ENCODE results near the gene SLC35A3. TPM values are rescaled to one million over a fixed set of nuclear protein-coding genes. Genes with fewer than 3 reads are reported as not detected.
"Not testable (repeated sequence)": the region's sequence is repeated elsewhere in the genome, so short reads cannot be mapped to it uniquely, and the experiment has no call there.

The SLC35A3 gene
- total RNA-seq, 1 donor from 2014 or later: 16.5 TPM

GRCh38 chr1:99964806-99965205, 5.0 kb upstream of the SLC35A3 start:
- Mint-ChIP-seq H3K4me1 (ENCODE audit: low read depth) (peaks cover 11% of the 10 kb centered on the region), H3K4me3 (ENCODE audit: low read depth) (no peak overlapping the region), H3K27ac (no peak overlapping the region), H3K36me3 (ENCODE audit: insufficient read depth) (no peaks in the 10 kb centered on the region), H3K9me3 (ENCODE audit: low read depth) (no peaks in the 10 kb centered on the region), H3K27me3 (no peaks in the 10 kb centered on the region)
- TF ChIP-seq, protein P1, sequence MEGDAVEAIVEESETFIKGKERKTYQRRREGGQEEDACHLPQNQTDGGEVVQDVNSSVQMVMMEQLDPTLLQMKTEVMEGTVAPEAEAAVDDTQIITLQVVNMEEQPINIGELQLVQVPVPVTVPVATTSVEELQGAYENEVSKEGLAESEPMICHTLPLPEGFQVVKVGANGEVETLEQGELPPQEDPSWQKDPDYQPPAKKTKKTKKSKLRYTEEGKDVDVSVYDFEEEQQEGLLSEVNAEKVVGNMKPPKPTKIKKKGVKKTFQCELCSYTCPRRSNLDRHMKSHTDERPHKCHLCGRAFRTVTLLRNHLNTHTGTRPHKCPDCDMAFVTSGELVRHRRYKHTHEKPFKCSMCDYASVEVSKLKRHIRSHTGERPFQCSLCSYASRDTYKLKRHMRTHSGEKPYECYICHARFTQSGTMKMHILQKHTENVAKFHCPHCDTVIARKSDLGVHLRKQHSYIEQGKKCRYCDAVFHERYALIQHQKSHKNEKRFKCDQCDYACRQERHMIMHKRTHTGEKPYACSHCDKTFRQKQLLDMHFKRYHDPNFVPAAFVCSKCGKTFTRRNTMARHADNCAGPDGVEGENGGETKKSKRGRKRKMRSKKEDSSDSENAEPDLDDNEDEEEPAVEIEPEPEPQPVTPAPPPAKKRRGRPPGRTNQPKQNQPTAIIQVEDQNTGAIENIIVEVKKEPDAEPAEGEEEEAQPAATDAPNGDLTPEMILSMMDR (IDR thresholded peaks at IDR 0.05; ENCODE audit: unreplicated experiment): no peak
- DNase-seq (ENCODE audit: low spot score, unreplicated experiment): no peak

- H3K27ac Mint-ChIP-seq: no peak overlapping the region
- no peak for DNase-seq (ENCODE audit: low spot score, unreplicated experiment)
- no peaks in the 10 kb centered on the region for H3K9me3 Mint-ChIP-seq (ENCODE audit: low read depth)
- TF ChIP-seq, protein P1 (IDR thresholded peaks at IDR 0.05; ENCODE audit: unreplicated experiment): no peak
- no peaks in the 10 kb centered on the region for H3K27me3 Mint-ChIP-seq
- H3K4me3 Mint-ChIP-seq (ENCODE audit: low read depth): no peak overlapping the region
- H3K36me3 Mint-ChIP-seq (ENCODE audit: insufficient read depth): no peaks in the 10 kb centered on the region
- H3K4me1 Mint-ChIP-seq (ENCODE audit: low read depth): peaks cover 17% of the 10 kb centered on the region
Observed at GRCh38 chr1:99965646-99966375, 4.0 kb upstream of the SLC35A3 start.

DNA sequence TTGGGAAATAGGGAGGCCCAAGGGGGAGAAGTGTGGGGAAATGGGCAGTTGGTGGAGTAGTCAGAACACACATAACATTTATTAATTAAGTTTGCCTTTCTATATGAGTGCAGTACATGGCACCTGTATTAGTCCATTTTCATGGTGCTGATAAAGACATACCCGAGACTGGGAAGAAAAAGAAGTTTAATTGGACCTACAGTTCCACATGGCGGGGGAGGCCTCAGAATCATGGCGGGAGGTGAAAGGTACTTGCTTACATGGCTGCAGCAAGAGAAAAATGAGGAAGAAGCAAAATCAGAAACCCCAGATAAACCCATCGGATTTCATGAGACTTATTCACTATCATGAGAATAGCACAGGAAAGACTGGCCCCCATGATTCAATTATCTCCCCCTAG, 1.6 kb upstream of the SLC35A3 start:
- no peaks in the 10 kb centered on the region for H3K36me3 Mint-ChIP-seq (ENCODE audit: insufficient read depth)
- no peaks in the 10 kb centered on the region for H3K9me3 Mint-ChIP-seq (ENCODE audit: low read depth)
- peak overlapping the region; percentile 59 for H3K4me3 Mint-ChIP-seq (ENCODE audit: low read depth)
- TF ChIP-seq, protein P1 (IDR thresholded peaks at IDR 0.05; ENCODE audit: unreplicated experiment): no peak
- no peak overlapping the region for H3K27ac Mint-ChIP-seq
- peaks cover 19% of the 10 kb centered on the region for H3K4me1 Mint-ChIP-seq (ENCODE audit: low read depth)
- no peak for DNase-seq (ENCODE audit: low spot score, unreplicated experiment)
- H3K27me3 Mint-ChIP-seq: no peaks in the 10 kb centered on the region

DNA sequence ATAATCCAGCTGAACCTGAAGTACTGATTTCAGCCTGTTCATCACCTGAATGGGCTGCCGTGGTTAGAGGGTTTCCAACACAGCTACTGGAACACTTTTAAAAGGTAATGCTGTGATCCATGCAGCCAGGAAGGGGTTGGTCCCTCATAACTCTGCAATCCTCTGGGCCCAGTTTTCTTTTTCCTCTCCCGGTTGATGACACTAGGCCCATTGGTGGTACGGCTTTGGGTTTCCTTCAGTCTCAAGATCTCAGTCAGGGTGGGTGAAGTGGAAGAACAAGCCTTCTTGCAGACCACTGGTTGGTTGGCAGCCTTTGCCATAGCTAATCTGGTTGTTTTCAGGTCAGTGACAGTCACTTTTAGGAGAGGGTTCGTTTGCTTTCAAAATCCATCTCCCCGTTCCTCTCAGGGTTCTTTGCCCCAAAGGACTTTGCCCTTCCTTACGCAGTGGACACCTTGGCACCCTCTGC, 502 bp upstream of the SLC35A3 start:
- Mint-ChIP-seq H3K9me3 (ENCODE audit: low read depth) (no peaks in the 10 kb centered on the region), H3K4me3 (ENCODE audit: low read depth) (peak overlapping the region; percentile 99), H3K27ac (peak overlapping the region; percentile 90), H3K27me3 (no peaks in the 10 kb centered on the region), H3K36me3 (ENCODE audit: insufficient read depth) (no peaks in the 10 kb centered on the region), H3K4me1 (ENCODE audit: low read depth) (peaks cover 19% of the 10 kb centered on the region)
- DNase-seq (ENCODE audit: low spot score, unreplicated experiment): no peak
- TF ChIP-seq, protein P1 (IDR thresholded peaks at IDR 0.05; ENCODE audit: unreplicated experiment): no peak

DNA sequence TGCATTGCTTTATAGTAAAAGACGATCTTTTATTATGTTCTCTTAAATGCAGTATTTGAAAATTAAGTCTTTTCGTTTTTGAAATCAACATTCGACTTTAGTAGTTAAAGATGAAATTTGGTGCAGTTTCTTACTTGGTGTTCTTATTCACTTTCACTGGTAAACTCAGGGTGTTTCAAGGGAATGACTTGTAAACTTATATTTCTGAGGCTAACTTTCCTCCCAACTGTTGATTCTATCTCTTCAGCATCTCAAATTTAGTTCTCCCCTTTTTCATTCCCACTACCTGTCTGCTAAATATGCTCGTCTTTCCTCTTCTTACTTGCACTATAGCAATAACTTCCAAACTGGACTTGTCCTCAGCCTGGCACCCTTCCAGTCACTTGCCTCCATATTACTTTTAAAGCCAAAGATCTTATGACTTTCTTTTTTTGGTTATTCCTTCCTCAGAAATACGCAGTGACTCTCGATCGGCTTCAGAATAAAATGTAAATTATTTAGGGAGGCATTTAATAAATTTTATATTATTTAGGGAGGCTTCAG, 988 bp downstream of the SLC35A3 start:
- Mint-ChIP-seq H3K4me1 (ENCODE audit: low read depth) (peaks cover 16% of the 10 kb centered on the region), H3K27me3 (no peaks in the 10 kb centered on the region), H3K36me3 (ENCODE audit: insufficient read depth) (peaks cover 4% of the 10 kb centered on the region), H3K27ac (peak overlapping the region; percentile 93), H3K9me3 (ENCODE audit: low read depth) (no peaks in the 10 kb centered on the region), H3K4me3 (ENCODE audit: low read depth) (peak overlapping the region; percentile 99)
- TF ChIP-seq, protein P1 (IDR thresholded peaks at IDR 0.05; ENCODE audit: unreplicated experiment): no peak
- DNase-seq (ENCODE audit: low spot score, unreplicated experiment): no peak

DNA sequence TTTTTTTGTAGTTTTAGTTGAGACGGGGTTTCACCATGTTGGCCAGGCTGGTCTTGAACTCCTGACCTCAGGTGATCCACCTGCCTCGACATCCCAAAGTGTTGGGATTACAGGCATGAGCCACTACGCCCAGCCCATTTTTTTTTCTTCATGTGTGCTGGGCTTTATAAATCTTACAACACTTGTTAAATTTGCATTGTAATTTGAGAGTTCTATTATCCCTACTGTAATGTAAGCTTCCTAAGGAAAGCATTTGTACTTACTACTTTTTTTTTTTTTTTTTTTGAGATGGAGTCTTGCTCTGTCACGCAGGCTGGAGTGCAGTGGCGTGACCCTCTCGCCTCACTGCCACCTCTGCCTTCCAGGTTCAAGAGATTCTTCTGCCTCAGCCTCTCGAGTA, 2.3 kb downstream of the SLC35A3 start:
- H3K36me3 Mint-ChIP-seq (ENCODE audit: insufficient read depth); DNase-seq (ENCODE audit: low spot score, unreplicated experiment); H3K9me3 Mint-ChIP-seq (ENCODE audit: low read depth): not testable (repeated sequence)

More for the DNA sequence above, 2.3 kb downstream of the SLC35A3 start:
- not testable (repeated sequence) for H3K27me3 Mint-ChIP-seq, H3K27ac Mint-ChIP-seq
- Mint-ChIP-seq H3K4me3 (ENCODE audit: low read depth) (peak overlapping the region; percentile 24), H3K4me1 (ENCODE audit: low read depth) (peaks cover 13% of the 10 kb centered on the region)
